Vagina (tissue), 2 donors: ENCODE results near the gene SEPTIN1. TPM values are rescaled to one million over a fixed set of nuclear protein-coding genes. Genes with fewer than 3 reads are reported as not detected.

Experiments used
- DNase-seq, 2 donors: peaks; one replicate each; pipeline ENCODE4 v3.0.0-alpha.2; 2017; ENCODE audit errors: extremely low spot score in 2 of 2
- H3K27ac ChIP-seq: fragments of 200-600 bp; sonication (generic); one replicate; pipeline ENCODE4 v1.5.1; 2019
- H3K27me3 ChIP-seq: fragments of 200-600 bp; sonication (generic); one replicate; pipeline ENCODE4 v1.5.1; 2019
- H3K36me3 ChIP-seq, 2 donors: fragments of 200-600 bp; sonication (generic); one replicate each; pipeline ENCODE4 v1.5.1; 2017 to 2019
- H3K4me1 ChIP-seq: fragments of 200-600 bp; sonication (generic); one replicate; pipeline ENCODE4 v1.5.1; 2019
- H3K4me3 ChIP-seq, 2 donors: fragments of 200-600 bp; sonication (generic); 1 replicate in 1 of 2; 2 replicates in 1 of 2; pipeline ENCODE4 v1.5.1; 2016 to 2019
- H3K9me3 ChIP-seq: fragments of 200-600 bp; sonication (generic); one replicate; pipeline ENCODE4 v1.5.1; 2019
- CTCF ChIP-seq, 3 experiments: fragments of 450-650 bp in 2 of 3; fragments of 200-600 bp in 1 of 3; sonication (generic) in 1 of 3; IDR thresholded peaks; one replicate each; pipeline ENCODE4 v1.5.1; 2017 to 2019; ENCODE audit warnings: antibody characterized with exemption in 3 of 3, mild to moderate bottlenecking in 2 of 3, moderate library complexity in 2 of 3
- POLR2A ChIP-seq, 2 donors: fragments of 450-650 bp; IDR thresholded peaks; one replicate each; pipeline ENCODE4 v1.6.1; 2017; ENCODE audit warnings: antibody characterized with exemption in 2 of 2, mild to moderate bottlenecking in 2 of 2, moderate library complexity in 2 of 2
- POLR2AphosphoS5 ChIP-seq, 2 donors: sonication (generic); formaldehyde crosslinking; IDR thresholded peaks; one replicate each; pipeline ENCODE4 v1.9.0; 2017; ENCODE audit warnings: antibody characterized with exemption in 2 of 2, mild to moderate bottlenecking in 2 of 2, low read depth in 1 of 2; ENCODE audit not compliant: insufficient read depth in 1 of 2
- intact Hi-C: fragments of 100-400 bp; cut with DNase I; formaldehyde crosslinking; loops from one replicate; pipeline ENCODE4 v1.15.1; 2023
- total RNA-seq: library from RNA; depleted of rRNA; stranded (reverse); fragments of >200 nt; gene quantifications from one replicate; pipeline ENCODE4 v1.2.3, GENCODE V29; 2016

SEPTIN1 gene
- total RNA-seq, 1 donor from 2014 or later: 3.7 TPM

GRCh38 chr16:30375864-30376263, 6.5 kb downstream of the SEPTIN1 start:
- H3K27ac ChIP-seq: no peak overlapping the region
- DNase-seq: peak in 1 of 2 donors; percentile 84

GRCh38 chr16:30374538-30374937, 7.8 kb downstream of the SEPTIN1 start, which contains the start of gene MYL11:
TSS of gene MYL11 (plus strand) at chr16:30374802. CDS start at chr16:30374858, 56 bp downstream.
- Histone ChIP-seq H3K36me3 (no peaks in the 10 kb centered on the region), H3K4me1 (peaks cover 30% of the 10 kb centered on the region), H3K27ac (no peak within 1 kb of the TSS), H3K9me3 (no peaks in the 10 kb centered on the region), H3K4me3 (no peak within 1 kb of the TSS), H3K27me3 (no peaks in the 10 kb centered on the region)
- intact Hi-C loops: loop anchor here (10.0 kb wide), 1 partner anchor 1500 kb away; the partner anchor contains the start of gene ZNF267
- no peak for TF ChIP-seq POLR2A (IDR thresholded peaks at IDR 0.05)
- no peak for TF ChIP-seq CTCF (IDR thresholded peaks at IDR 0.05)
- TF ChIP-seq POLR2AphosphoS5 (IDR thresholded peaks at IDR 0.05; ENCODE audit: insufficient read depth in 1 of 2, low read depth in 1 of 2): no peak
- no peak for DNase-seq

More at GRCh38 chr16:30375864-30376263, 6.5 kb downstream of the SEPTIN1 start:
- Histone ChIP-seq H3K4me1 (peaks cover 30% of the 10 kb centered on the region), H3K4me3 (no peak overlapping the region), H3K9me3 (no peaks in the 10 kb centered on the region), H3K27me3 (no peaks in the 10 kb centered on the region), H3K36me3 (no peaks in the 10 kb centered on the region)
- intact Hi-C loops: loop anchor here (5.0 to 10.0 kb wide), 2 partner anchors 569 to 1499 kb away; partner anchors contain the start of genes MAZ and ZNF267
- TF ChIP-seq CTCF (IDR thresholded peaks at IDR 0.05) (no peak), POLR2AphosphoS5 (IDR thresholded peaks at IDR 0.05; ENCODE audit: insufficient read depth in 1 of 2, low read depth in 1 of 2) (no peak)

- peaks cover 38% of the 10 kb centered on the region for H3K4me1 ChIP-seq
- H3K36me3 ChIP-seq: no peaks in the 10 kb centered on the region
- H3K27me3 ChIP-seq: no peaks in the 10 kb centered on the region
- H3K9me3 ChIP-seq: no peaks in the 10 kb centered on the region
- intact Hi-C loops: loop anchor here (10.0 kb wide), 1 partner anchor 1502 kb away; the partner anchor contains the start of gene ZNF267
- DNase-seq: no peak
- no peak overlapping the region for H3K27ac ChIP-seq
- no peak for TF ChIP-seq CTCF (IDR thresholded peaks at IDR 0.05)
- TF ChIP-seq POLR2AphosphoS5 (IDR thresholded peaks at IDR 0.05; ENCODE audit: insufficient read depth in 1 of 2, low read depth in 1 of 2): no peak
- TF ChIP-seq POLR2A (IDR thresholded peaks at IDR 0.05): no peak
- no peak overlapping the region for H3K4me3 ChIP-seq
These were observed 9.6 kb downstream of the SEPTIN1 start for GRCh38 chr16:30372725-30373124.

DNA sequence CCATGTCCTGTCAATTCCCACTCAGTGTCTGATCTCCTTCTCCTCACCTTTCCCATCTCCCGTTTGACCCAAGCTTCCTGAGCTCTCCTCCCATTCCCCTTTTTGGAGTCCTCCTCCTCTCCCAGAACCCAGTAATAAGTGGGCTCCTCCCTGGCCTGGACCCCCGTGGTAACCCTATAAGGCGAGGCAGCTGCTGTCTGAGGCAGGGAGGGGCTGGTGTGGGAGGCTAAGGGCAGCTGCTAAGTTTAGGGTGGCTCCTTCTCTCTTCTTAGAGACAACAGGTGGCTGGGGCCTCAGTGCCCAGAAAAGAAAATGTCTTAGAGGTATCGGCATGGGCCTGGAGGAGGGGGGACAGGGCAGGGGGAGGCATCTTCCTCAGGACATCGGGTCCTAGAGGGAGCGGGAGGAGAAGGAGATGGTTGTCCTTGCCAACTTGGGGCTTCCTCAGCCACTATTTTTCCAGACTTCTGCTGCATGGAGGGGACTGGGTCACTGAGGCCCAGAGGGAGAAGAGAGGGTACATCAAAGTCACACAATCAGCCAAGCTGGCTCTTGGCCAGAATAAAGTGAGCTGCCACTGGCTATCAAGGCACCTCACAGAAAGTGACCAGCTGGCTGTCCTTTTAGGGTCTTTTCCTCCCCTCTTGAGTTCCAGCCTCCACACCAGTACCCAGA, 10.2 kb downstream of the SEPTIN1 start:
- Histone ChIP-seq H3K27me3 (no peaks in the 10 kb centered on the region), H3K9me3 (no peaks in the 10 kb centered on the region), H3K4me3 (no peak overlapping the region), H3K27ac (no peak overlapping the region), H3K36me3 (no peaks in the 10 kb centered on the region), H3K4me1 (peaks cover 38% of the 10 kb centered on the region)
- DNase-seq: no peak
- intact Hi-C loops: loop anchor here (10.0 kb wide), 1 partner anchor 1503 kb away; the partner anchor contains the start of gene ZNF267
- TF ChIP-seq POLR2A (IDR thresholded peaks at IDR 0.05): no peak

DNA sequence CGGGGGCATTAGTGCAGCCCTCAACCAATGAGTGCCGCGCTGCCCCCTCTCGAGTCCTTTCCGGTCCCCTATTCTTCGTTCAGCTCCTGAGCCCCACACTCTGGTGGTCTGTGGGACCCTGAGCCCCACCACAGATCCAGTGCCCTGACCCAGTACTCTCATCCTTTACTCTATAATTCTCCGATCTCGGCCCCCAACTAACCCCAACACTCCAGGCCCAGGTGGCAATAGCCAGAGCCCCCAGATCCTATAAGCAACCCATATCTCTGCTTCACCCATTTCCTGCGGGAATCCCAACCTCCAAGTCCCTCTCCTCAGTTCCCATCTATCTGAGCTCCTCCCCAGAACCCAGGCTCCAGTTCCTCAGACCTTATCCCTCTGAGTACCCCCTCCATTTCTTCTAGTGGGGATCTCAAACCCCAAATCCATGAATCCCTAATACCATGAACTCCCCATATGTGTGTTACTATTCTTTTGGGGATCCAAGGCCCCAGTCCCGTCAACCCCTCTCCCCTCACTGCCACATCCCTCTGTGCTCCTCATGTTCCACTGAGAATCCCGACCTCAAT, 11.0 kb downstream of the SEPTIN1 start:
- H3K36me3 ChIP-seq: no peaks in the 10 kb centered on the region
- no peaks in the 10 kb centered on the region for H3K27me3 ChIP-seq
- no peak for DNase-seq
- H3K9me3 ChIP-seq: no peaks in the 10 kb centered on the region
- intact Hi-C loops: loop anchor here (10.0 kb wide), 1 partner anchor 1503 kb away; the partner anchor contains the start of gene ZNF267
- H3K4me3 ChIP-seq: peak overlapping the region; percentile 52 to 62
- no peak for TF ChIP-seq POLR2AphosphoS5 (IDR thresholded peaks at IDR 0.05; ENCODE audit: insufficient read depth in 1 of 2, low read depth in 1 of 2)
- TF ChIP-seq POLR2A (IDR thresholded peaks at IDR 0.05): no peak
- TF ChIP-seq CTCF (IDR thresholded peaks at IDR 0.05): no peak
- H3K4me1 ChIP-seq: peaks cover 38% of the 10 kb centered on the region
- peak overlapping the region; percentile 91 for H3K27ac ChIP-seq
